ENCODE results near the gene SYCE1L. TPM values are rescaled to one million over a fixed set of nuclear protein-coding genes. Genes with fewer than 3 reads are reported as not detected.

Gene SYCE1L
- total and polyA plus RNA-seq, 2 of the 4 experiments (the other 2 are of a cell fraction) = 0.10 TPM; not detected in 1

DNA sequence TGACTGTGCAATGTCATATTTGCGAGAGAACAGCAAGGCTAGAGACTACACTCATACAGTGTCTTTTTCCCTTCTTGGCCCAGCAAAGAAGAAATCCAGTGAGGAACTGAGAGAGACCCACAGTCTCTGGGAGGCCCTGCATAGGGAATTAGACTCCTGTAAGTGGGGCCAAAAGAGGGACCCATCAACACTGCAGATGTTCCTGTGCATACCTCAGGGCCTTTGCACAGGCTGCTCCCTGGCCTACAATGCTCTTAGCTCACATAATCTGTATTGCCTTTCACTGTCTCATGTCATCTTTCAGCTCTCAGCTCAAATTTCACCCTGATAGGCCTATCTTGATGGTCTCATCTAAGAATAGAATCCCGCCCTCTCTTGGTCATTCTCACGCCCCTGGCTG lies 9.2 kb downstream of the SYCE1L start:
- DNase-seq (no peak), ATAC-seq (ENCODE audit: low read depth) (no peak)
- no peaks in the 10 kb centered on the region for H4K20me1 ChIP-seq (ENCODE audit: insufficient read depth, low read length)
- ChIA-PET CTCF (no interaction called here), POLR2A (ENCODE audit: unreplicated experiment) (no interaction called here)
- H3K27ac ChIP-seq (ENCODE audit: insufficient read depth, low read length) = no peak overlapping the region
- no CpG with 5 or more reads among the region's 3 CpGs for whole genome bisulfite sequencing, 2 experiments (ENCODE audit: extremely low coverage in 2 of 2, insufficient read length in 1 of 2)
- in situ Hi-C loops (cut with MboI; ENCODE audit: low sequenced_read_pairs) (no loop called here), dilution Hi-C loops (cut with HindIII; ENCODE audit: low sequenced_read_pairs, unreplicated experiment) (no loop called here), intact Hi-C loops (cut with micrococcal nuclease) (no loop called here)
- no peak overlapping the region for H2AK9ac ChIP-seq (replicated peaks; ENCODE audit: low read depth, low read length, poor library complexity)
- no peak overlapping the region for H2BK120ac ChIP-seq (ENCODE audit: low read depth, low read length)
- H2AK5ac ChIP-seq (ENCODE audit: low read depth, low read length) = no peak overlapping the region
- no peak overlapping the region for H4K8ac ChIP-seq (ENCODE audit: low read depth in 2 of 2, low read length in 2 of 2)
- peaks cover 6% of the 10 kb centered on the region; the same call in 1 of the 2 replicates for H3K27me3 ChIP-seq (ENCODE audit: control insufficient read depth, insufficient read depth, low read length)
- no peak overlapping the region for H2BK20ac ChIP-seq (ENCODE audit: low read depth, low read length)
- no peak overlapping the region for H3K4me2 ChIP-seq (ENCODE audit: low read depth, low read length)
- no peaks in the 10 kb centered on the region for H3K79me1 ChIP-seq (ENCODE audit: low read depth in 1 of 2, low read length in 2 of 2)
- no peak overlapping the region for H4K91ac ChIP-seq (ENCODE audit: insufficient read depth, low read depth, low read length)
- H3K56ac ChIP-seq (ENCODE audit: extremely low read depth, insufficient read depth, low read length) = no peak overlapping the region
- peaks cover 7% of the 10 kb centered on the region for H3K9me1 ChIP-seq (ENCODE audit: insufficient read depth, low read length)
- H3K4me3 ChIP-seq (ENCODE audit: insufficient read depth, low read depth, low read length) = no peak overlapping the region
- H2BK5ac ChIP-seq (ENCODE audit: low read depth, low read length, poor library complexity, severe bottlenecking) = no peak overlapping the region
- H3K18ac ChIP-seq (ENCODE audit: low read depth, low read length) = no peak overlapping the region
- H3K14ac ChIP-seq (replicated peaks; ENCODE audit: low read depth, low read length) = no peak overlapping the region
- no peaks in the 10 kb centered on the region for H3K36me3 ChIP-seq (ENCODE audit: control insufficient read depth, insufficient read depth, low read length)
- H3K4ac ChIP-seq (ENCODE audit: low read depth, low read length) = no peak overlapping the region
- no peaks in the 10 kb centered on the region for H3K4me1 ChIP-seq (ENCODE audit: control insufficient read depth, insufficient read depth, low read length)
- no peak overlapping the region for H2AFZ ChIP-seq (replicated peaks; ENCODE audit: low read length, poor library complexity)
- no peak overlapping the region for H3K9ac ChIP-seq (ENCODE audit: low read depth, low read length)
- H3K9me3 ChIP-seq (ENCODE audit: control insufficient read depth, insufficient read depth, low read length) = no peaks in the 10 kb centered on the region
- H3K23ac ChIP-seq (ENCODE audit: low read depth, low read length) = no peak overlapping the region
- TF ChIP-seq SMC3 (IDR thresholded peaks at IDR 0.05; ENCODE audit: low read depth, low read length) (no peak), MXI1 (IDR thresholded peaks at IDR 0.05; ENCODE audit: borderline replicate concordance, low read depth, low read length) (no peak), MAFK (IDR thresholded peaks at IDR 0.05; ENCODE audit: low read depth, low read length) (no peak), RCOR1 (IDR thresholded peaks at IDR 0.05; ENCODE audit: insufficient replicate concordance, low read length) (no peak), RAD21 (IDR thresholded peaks at IDR 0.05; ENCODE audit: low read length) (no peak), CHD1 (IDR thresholded peaks at IDR 0.05; ENCODE audit: low read depth, low read length) (no peak), NFE2L2 (IDR thresholded peaks at IDR 0.05; ENCODE audit: low read depth, low read length) (no peak), MAZ (IDR thresholded peaks at IDR 0.05; ENCODE audit: borderline replicate concordance, low read depth, low read length) (no peak), BHLHE40 (IDR thresholded peaks at IDR 0.05; ENCODE audit: low read depth, low read length) (no peak)
- TF ChIP-seq, protein P1, sequence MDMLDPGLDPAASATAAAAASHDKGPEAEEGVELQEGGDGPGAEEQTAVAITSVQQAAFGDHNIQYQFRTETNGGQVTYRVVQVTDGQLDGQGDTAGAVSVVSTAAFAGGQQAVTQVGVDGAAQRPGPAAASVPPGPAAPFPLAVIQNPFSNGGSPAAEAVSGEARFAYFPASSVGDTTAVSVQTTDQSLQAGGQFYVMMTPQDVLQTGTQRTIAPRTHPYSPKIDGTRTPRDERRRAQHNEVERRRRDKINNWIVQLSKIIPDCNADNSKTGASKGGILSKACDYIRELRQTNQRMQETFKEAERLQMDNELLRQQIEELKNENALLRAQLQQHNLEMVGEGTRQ (IDR thresholded peaks at IDR 0.05; ENCODE audit: low read depth, low read length) = no peak
- TF ChIP-seq, protein P2, sequence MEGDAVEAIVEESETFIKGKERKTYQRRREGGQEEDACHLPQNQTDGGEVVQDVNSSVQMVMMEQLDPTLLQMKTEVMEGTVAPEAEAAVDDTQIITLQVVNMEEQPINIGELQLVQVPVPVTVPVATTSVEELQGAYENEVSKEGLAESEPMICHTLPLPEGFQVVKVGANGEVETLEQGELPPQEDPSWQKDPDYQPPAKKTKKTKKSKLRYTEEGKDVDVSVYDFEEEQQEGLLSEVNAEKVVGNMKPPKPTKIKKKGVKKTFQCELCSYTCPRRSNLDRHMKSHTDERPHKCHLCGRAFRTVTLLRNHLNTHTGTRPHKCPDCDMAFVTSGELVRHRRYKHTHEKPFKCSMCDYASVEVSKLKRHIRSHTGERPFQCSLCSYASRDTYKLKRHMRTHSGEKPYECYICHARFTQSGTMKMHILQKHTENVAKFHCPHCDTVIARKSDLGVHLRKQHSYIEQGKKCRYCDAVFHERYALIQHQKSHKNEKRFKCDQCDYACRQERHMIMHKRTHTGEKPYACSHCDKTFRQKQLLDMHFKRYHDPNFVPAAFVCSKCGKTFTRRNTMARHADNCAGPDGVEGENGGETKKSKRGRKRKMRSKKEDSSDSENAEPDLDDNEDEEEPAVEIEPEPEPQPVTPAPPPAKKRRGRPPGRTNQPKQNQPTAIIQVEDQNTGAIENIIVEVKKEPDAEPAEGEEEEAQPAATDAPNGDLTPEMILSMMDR (conservative IDR thresholded peaks at IDR 0.05; ENCODE audit: low read depth, low read length) = no peak
- BruUV-seq (replicated peaks) = no TSS peak
- no peak overlapping the region for H4K5ac ChIP-seq (ENCODE audit: low read depth, low read length)
- no peak overlapping the region for H2BK15ac ChIP-seq (ENCODE audit: low read depth, low read length)

Measured in IMR-90 (cell line).